GM21390 (cell line): ENCODE data around the gene NDUFAF3.

Experiments
- ATAC-seq: cut with Tn5 transposase; IDR thresholded peaks from one replicate; pipeline ENCODE4 v1.9.1; 2021; ENCODE audit not compliant: unreplicated experiment

The NDUFAF3 gene

GRCh38 chr3:49017971-49018706 lies 3.8 kb upstream of the NDUFAF3 start, which contains the start of gene DALRD3:
Gene DALRD3 (minus strand): TSS chr3:49018580. CDS start chr3:49018564, 16 bp downstream.
- ATAC-seq, result no peak

- no peak for ATAC-seq
Observed at GRCh38 chr3:49018707-49019006, 3.3 kb upstream of the NDUFAF3 start.

- no peak for ATAC-seq
Observed at GRCh38 chr3:49019941-49020329, 2.0 kb upstream of the NDUFAF3 start.

- ATAC-seq, result peak; percentile 1
Observed at GRCh38 chr3:49020330-49021212, 1.4 kb upstream of the NDUFAF3 start.

GRCh38 chr3:49021213-49021812 lies 608 bp upstream of the NDUFAF3 start:
- peak; percentile 48 for ATAC-seq

GRCh38 chr3:49022688-49023171 lies 809 bp downstream of the NDUFAF3 start:
- no peak for ATAC-seq

GRCh38 chr3:49023775-49024174 lies 1.9 kb downstream of the NDUFAF3 start:
- ATAC-seq, result no peak

- ATAC-seq, result no peak
Observed at GRCh38 chr3:49024449-49024848, 2.5 kb downstream of the NDUFAF3 start.

- ATAC-seq, result no peak
Observed at GRCh38 chr3:49025005-49025792, 3.3 kb downstream of the NDUFAF3 start.

GRCh38 chr3:49025793-49026520 lies 4.0 kb downstream of the NDUFAF3 start:
- no peak for ATAC-seq

GRCh38 chr3:49026536-49026935 lies 4.6 kb downstream of the NDUFAF3 start:
- no peak for ATAC-seq

- no peak for ATAC-seq
Observed at GRCh38 chr3:49027634-49028033, 5.7 kb downstream of the NDUFAF3 start.

GRCh38 chr3:49028298-49028672 lies 6.4 kb downstream of the NDUFAF3 start:
- no peak for ATAC-seq

- peak; percentile 90 for ATAC-seq
Observed at GRCh38 chr3:49028673-49029562, 7.0 kb downstream of the NDUFAF3 start, which contains the start of gene IMPDH2. Gene IMPDH2 (minus strand): TSS chr3:49029398. CDS start chr3:49029350, 48 bp downstream.

- no peak for ATAC-seq
Observed at GRCh38 chr3:49029563-49029884, 7.6 kb downstream of the NDUFAF3 start.

GRCh38 chr3:49030321-49030720 lies 8.4 kb downstream of the NDUFAF3 start:
- ATAC-seq, result no peak

GRCh38 chr3:49032646-49033304 lies 10.9 kb downstream of the NDUFAF3 start:
- ATAC-seq, result no peak

GRCh38 chr3:49034650-49035049 lies 12.7 kb downstream of the NDUFAF3 start:
- ATAC-seq, result no peak

GRCh38 chr3:49035281-49035680 lies 13.4 kb downstream of the NDUFAF3 start:
- no peak for ATAC-seq
